H1 (cell line): Measurements from ENCODE around the gene OLA1. TPM values are rescaled to one million over a fixed set of nuclear protein-coding genes. Genes with fewer than 3 reads are reported as not detected.

Experiments
- CTCF ChIA-PET: fragments of 300-600 bp; sonication (Branson Sonifier 250); formaldehyde crosslinking; loops from one replicate; lab custom pipeline; 2021; ENCODE audit not compliant: partially characterized antibody; lab: Charles Lee
- POLR2A ChIA-PET: fragments of 300-600 bp; sonication (Branson Sonifier 250); formaldehyde crosslinking; loops from one replicate; lab custom pipeline; 2021; ENCODE audit warnings: inconsistent platforms; ENCODE audit not compliant: partially characterized antibody; lab: Charles Lee
- DNase-seq, 2 experiments: peaks; one replicate each; pipeline versions ENCODE4 v3.0.0 to v3.0.0-alpha.2; 2010 to 2022; ENCODE audit warnings: low spot score in 2 of 2, low read depth in 1 of 2, mixed read lengths in 1 of 2
- FAIRE-seq: peaks from 2 replicates; lab custom pipeline; 2011; peaks lifted over from hg19 to GRCh38; lab: Jason Lieb, UNC
- H2AFZ ChIP-seq: 2 replicates; pipeline ENCODE4 v1.8.1; 2012; ENCODE audit warnings: low read length, inconsistent platforms
- H2AK5ac ChIP-seq: 2 replicates; pipeline ENCODE4 v1.6.1; 2013; ENCODE audit warnings: low read depth, low read length
- H2BK120ac ChIP-seq: replicated peaks from 2 replicates; pipeline ENCODE3; 2013; ENCODE audit warnings: low read depth, low read length, inconsistent platforms
- H2BK12ac ChIP-seq: 2 replicates; pipeline ENCODE4 v1.6.1; 2013; ENCODE audit warnings: low read depth, low read length
- H2BK15ac ChIP-seq: 2 replicates; pipeline ENCODE4 v1.6.1; 2013; ENCODE audit warnings: low read length
- H2BK20ac ChIP-seq: 2 replicates; pipeline ENCODE4 v1.6.1; 2013; ENCODE audit warnings: low read length
- H2BK5ac ChIP-seq: 2 replicates; pipeline ENCODE4 v1.6.1; 2013; ENCODE audit warnings: low read depth, low read length
- H3K14ac ChIP-seq: 2 replicates; pipeline ENCODE4 v1.6.1; 2013; ENCODE audit warnings: inconsistent platforms; ENCODE audit not compliant: insufficient read length
- H3K18ac ChIP-seq: 2 replicates; pipeline ENCODE4 v1.6.1; 2013; ENCODE audit warnings: low read length; ENCODE audit errors: extremely low read depth
- H3K23ac ChIP-seq: 2 replicates; pipeline ENCODE4 v1.6.1; 2013; ENCODE audit warnings: inconsistent platforms; ENCODE audit not compliant: insufficient read length
- H3K23me2 ChIP-seq: 2 replicates; pipeline ENCODE4 v1.6.1; 2013; ENCODE audit warnings: low read depth, low read length
- H3K27ac ChIP-seq: 2 replicates; pipeline ENCODE4 v1.6.1; 2011; ENCODE audit warnings: low read depth, low read length, inconsistent platforms
- H3K27me3 ChIP-seq, 4 experiments: replicated peaks in 1 of 4; 1 replicate in 1 of 4; 2 replicates in 3 of 4; pipeline versions ENCODE4 v1.6.1 to v1.8.1; 2011 to 2013; ENCODE audit warnings: low read length in 3 of 4, mild to moderate bottlenecking in 3 of 4, inconsistent platforms in 2 of 4, mixed read lengths in 2 of 4, moderate library complexity in 1 of 4; ENCODE audit not compliant: control insufficient read depth in 3 of 4, insufficient read depth in 3 of 4; ENCODE audit errors: extremely low read depth in 1 of 4
- H3K36me3 ChIP-seq, 4 experiments: 2 replicates each; pipeline versions ENCODE4 v1.6.1 to v1.8.1; 2011 to 2013; ENCODE audit warnings: mild to moderate bottlenecking in 4 of 4, low read length in 3 of 4, moderate library complexity in 2 of 4, control low read depth in 1 of 4, inconsistent platforms in 1 of 4; ENCODE audit not compliant: insufficient read depth in 4 of 4, control insufficient read depth in 2 of 4
- H3K4ac ChIP-seq: replicated peaks from 2 replicates; pipeline ENCODE3; 2013; ENCODE audit warnings: low read length, low read depth, mixed read lengths, inconsistent platforms; ENCODE audit not compliant: insufficient read length
- H3K4me1 ChIP-seq, 4 experiments: replicated peaks in 1 of 4; 1 replicate in 1 of 4; 2 replicates in 3 of 4; pipeline versions ENCODE4 v1.6.1 to v1.8.1; 2011 to 2013; ENCODE audit warnings: low read length in 3 of 4, inconsistent platforms in 2 of 4, mixed read lengths in 1 of 4; ENCODE audit not compliant: insufficient read depth in 4 of 4, control insufficient read depth in 3 of 4
- H3K4me2 ChIP-seq, 2 experiments: 2 replicates each; pipeline versions ENCODE4 v1.6.1 to v1.8.1; 2011 to 2013; ENCODE audit warnings: low read depth in 2 of 2, low read length in 2 of 2, control low read depth in 1 of 2, inconsistent platforms in 1 of 2, mild to moderate bottlenecking in 1 of 2; ENCODE audit not compliant: insufficient read depth in 1 of 2
- H3K4me3 ChIP-seq, 4 experiments: fragments of 200-600, 300-600 bp in 1 of 4; sonication (generic), shearing (Covaris generic), sonication (Bioruptor Twin) in 1 of 4; 2 replicates each; pipeline versions ENCODE4 v1.5.1 to v1.8.1; 2011 to 2016; ENCODE audit warnings: low read length in 4 of 4, low read depth in 3 of 4, control low read depth in 2 of 4, inconsistent platforms in 2 of 4, mild to moderate bottlenecking in 2 of 4, mixed read lengths in 1 of 4, moderate library complexity in 1 of 4; ENCODE audit not compliant: insufficient read depth in 2 of 4; ENCODE audit errors: extremely low read depth in 1 of 4
- H3K56ac ChIP-seq: replicated peaks from 2 replicates; pipeline ENCODE3; 2013; ENCODE audit warnings: low read depth, mild to moderate bottlenecking, mixed read lengths, low read length, inconsistent platforms; ENCODE audit not compliant: insufficient read length
- H3K79me1 ChIP-seq: 2 replicates; pipeline ENCODE4 v1.6.1; 2013; ENCODE audit warnings: low read depth, low read length, control low read depth
- H3K79me2 ChIP-seq, 2 experiments: 2 replicates each; pipeline versions ENCODE4 v1.6.1 to v1.8.1; 2012 to 2013; ENCODE audit warnings: low read length in 2 of 2, mild to moderate bottlenecking in 2 of 2, inconsistent platforms in 1 of 2; ENCODE audit not compliant: insufficient read depth in 2 of 2, control insufficient read depth in 1 of 2
- H3K9ac ChIP-seq, 4 experiments: replicated peaks in 1 of 4; 1 replicate in 1 of 4; 2 replicates in 3 of 4; pipeline versions ENCODE4 v1.6.1 to v1.8.1; 2011 to 2013; ENCODE audit warnings: low read depth in 3 of 4, low read length in 3 of 4, control low read depth in 2 of 4, mild to moderate bottlenecking in 2 of 4, moderate library complexity in 2 of 4, inconsistent platforms in 1 of 4; ENCODE audit errors: extremely low read depth in 1 of 4
- H3K9me3 ChIP-seq, 2 experiments: 2 replicates each; pipeline versions ENCODE4 v1.6.1 to v1.8.1; 2012 to 2013; ENCODE audit warnings: mild to moderate bottlenecking in 2 of 2, moderate library complexity in 2 of 2, control low read depth in 1 of 2, inconsistent platforms in 1 of 2, low read depth in 1 of 2, low read length in 1 of 2, mixed read lengths in 1 of 2; ENCODE audit not compliant: insufficient read depth in 2 of 2
- H4K20me1 ChIP-seq, 2 experiments: replicated peaks in 1 of 2; 2 replicates each; pipeline versions ENCODE3 to v1.8.1; 2011 to 2013; ENCODE audit warnings: inconsistent platforms in 2 of 2, low read length in 2 of 2, mild to moderate bottlenecking in 1 of 2; ENCODE audit not compliant: insufficient read depth in 2 of 2, control insufficient read depth in 1 of 2
- H4K5ac ChIP-seq: 2 replicates; pipeline ENCODE4 v1.6.1; 2013; ENCODE audit warnings: low read length, low read depth, mixed read lengths, inconsistent platforms; ENCODE audit not compliant: insufficient read length
- H4K8ac ChIP-seq: 2 replicates; pipeline ENCODE4 v1.8.0; 2013; ENCODE audit warnings: mild to moderate bottlenecking, moderate library complexity, low read length, inconsistent platforms; ENCODE audit not compliant: insufficient read depth; ENCODE audit errors: extremely low read depth
- H4K91ac ChIP-seq: replicated peaks from 2 replicates; pipeline ENCODE3; 2013; ENCODE audit warnings: low read length, mixed read lengths, inconsistent platforms; ENCODE audit not compliant: insufficient read length
- CEBPB ChIP-seq: IDR thresholded peaks from 2 replicates; pipeline ENCODE4 v1.6.1; 2012; ENCODE audit warnings: low read depth, low read length
- KDM5A ChIP-seq: fragments of 200-600 bp; IDR thresholded peaks from 2 replicates; pipeline ENCODE4 v1.7.1; 2012; ENCODE audit warnings: mild to moderate bottlenecking, low read length, inconsistent platforms, mixed read lengths
- WGBS, 2 experiments: shearing (Covaris generic) in 1 of 2; methylation state at CpG; one replicate each; pipeline versions ENCODE4 v1.1.6 to v1.1.7; 2013 to 2015; ENCODE audit warnings: low lambda C conversion rate in 2 of 2, mixed read lengths in 2 of 2, inconsistent platforms in 1 of 2, low coverage in 1 of 2, missing lambda C conversion rate in 1 of 2; ENCODE audit not compliant: insufficient replicate concordance in 2 of 2, insufficient coverage in 1 of 2, insufficient read length in 1 of 2; ENCODE audit errors: extremely low coverage in 1 of 2, missing lambda C conversion rate in 1 of 2; 5-methylcytosine and 5-hydroxymethylcytosine counted together
- polyA plus RNA-seq, 7 experiments: library from polyadenylated mRNA; depleted of rRNA in 3 of 7; stranded (reverse) in 5 of 7; unstranded in 2 of 7; fragments of >200 nt in 5 of 7; fragments of 200-250 nt in 2 of 7; gene quantifications; 1 replicate in 5 of 7; 2 replicates in 1 of 7; 4 replicates in 1 of 7; pipeline versions ENCODE4 v1.2.1 to v1.2.3, GENCODE V29; 2011 to 2013; ENCODE audit warnings: missing spikeins in 2 of 7, mixed read lengths in 2 of 7
- total RNA-seq: library from RNA; stranded (reverse); fragmentation: NEBNext Ultra II Directional; extraction: Animal tissue kit (Norgen Biotek cat#: 25700); gene quantifications from 2 replicates; pipeline ENCODE4 v1.2.1, GENCODE V29; 2021

Gene OLA1
- total and polyA plus RNA-seq, 2 of the 8 experiments (the other 6 are each of a cell fraction or from before 2014, with no cell fraction given): 39.3 to 158 TPM

DNA sequence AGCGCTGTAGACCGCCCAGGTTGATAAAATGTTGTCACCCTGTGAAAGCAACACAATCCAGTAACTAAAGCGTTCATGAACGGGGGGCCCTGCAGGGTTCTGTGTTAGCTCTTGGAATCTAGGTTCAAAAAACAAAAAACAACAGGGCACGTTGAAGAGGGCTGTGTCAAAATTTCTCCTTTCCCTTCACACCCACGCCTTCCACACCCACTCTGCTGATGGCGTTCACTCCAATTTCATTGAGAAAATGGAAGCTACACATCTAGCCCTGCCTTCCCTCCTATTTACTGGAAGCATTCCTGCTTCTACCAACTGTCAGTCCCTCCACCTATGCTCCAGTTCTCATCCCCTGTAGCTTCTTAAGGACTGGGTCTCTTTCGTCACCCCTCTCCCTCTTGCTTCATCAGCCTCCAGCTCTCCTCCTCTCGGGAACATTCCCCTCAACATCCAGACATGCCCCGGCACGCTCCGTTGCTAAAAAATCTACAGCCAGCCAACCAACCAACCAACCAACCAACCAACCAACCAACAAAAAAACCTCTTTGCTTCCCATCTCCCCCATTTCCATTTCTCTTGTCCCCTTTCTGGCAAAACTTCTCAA lies 184.7 kb downstream of the OLA1 start:
- FAIRE-seq (no peak), DNase-seq (no peak)
- no peak overlapping the region; the same call in 1 of the 2 replicates for H2BK12ac ChIP-seq
- H3K56ac ChIP-seq: no peak overlapping the region
- H2BK20ac ChIP-seq: peak overlapping the region; percentile 75; the same call in 1 of the 2 replicates
- H3K27ac ChIP-seq: no peak overlapping the region
- no peak overlapping the region for H3K23ac ChIP-seq
- H3K4me1 ChIP-seq: peaks cover 0 to 12% (median 4%) of the 10 kb centered on the region in 4 experiments; a peak in 3 of 7 replicates
- H3K4me2 ChIP-seq: no peak overlapping the region; a peak in 1 of 4 replicates
- no peaks in the 10 kb centered on the region for H3K23me2 ChIP-seq
- H4K91ac ChIP-seq: peak overlapping the region; percentile 71
- no peak overlapping the region; a peak in 1 of 7 replicates for H3K9ac ChIP-seq
- WGBS, 2 experiments: 83% methylated on average over 12 of the region's 12 CpGs; no CpG with 5 or more reads in 1 of the 2 experiments
- H2BK5ac ChIP-seq: peak overlapping the region; percentile 79; the same call in 1 of the 2 replicates
- H3K18ac ChIP-seq: peak overlapping the region; percentile 25; the same call in 1 of the 2 replicates
- TF ChIP-seq CEBPB (0 out of 2 replicates have a peak, but pooled peaks have one; percentile 28), KDM5A (no peak)
- H4K8ac ChIP-seq: no peak overlapping the region
- no peak overlapping the region for H3K4me3 ChIP-seq
- no peak overlapping the region for H4K5ac ChIP-seq
- H3K9me3 ChIP-seq: peaks cover 3 to 6% of the 10 kb centered on the region in 2 experiments; a peak in 3 of 4 replicates
- ChIA-PET CTCF (interaction anchor here (1.0 to 1.5 kb wide), 3 partner anchors 9 to 25 kb away, joined by 3 to 4 read pairs (median 4); no protein-coding TSS in a partner anchor), POLR2A (no interaction called here)
- H3K14ac ChIP-seq: no peak overlapping the region
- peak overlapping the region; percentile 61; the same call in 1 of the 2 replicates for H2AK5ac ChIP-seq
- H3K27me3 ChIP-seq: no peaks in the 10 kb centered on the region
- no peak overlapping the region for H2BK120ac ChIP-seq
- H3K36me3 ChIP-seq: no peaks in the 10 kb centered on the region
- no peak overlapping the region for H3K4ac ChIP-seq
- no peaks in the 10 kb centered on the region for H3K79me2 ChIP-seq
- H2BK15ac ChIP-seq: 0 out of 2 replicates have a peak overlapping the region, but pooled peaks have one; percentile 40
- H4K20me1 ChIP-seq: no peaks in the 10 kb centered on the region
- H2AFZ ChIP-seq: 0 out of 2 replicates have a peak overlapping the region, but pooled peaks have one; percentile 37
- no peaks in the 10 kb centered on the region for H3K79me1 ChIP-seq
